ENCODE measurements around the gene CNTNAP5. TPM values are rescaled to one million over a fixed set of nuclear protein-coding genes. Genes with fewer than 3 reads are reported as not detected.

The CNTNAP5 gene
- total and polyA plus RNA-seq, 9 of the 15 experiments (the other 6 are each of a cell fraction or from before 2014, with no cell fraction given): not detected

DNA sequence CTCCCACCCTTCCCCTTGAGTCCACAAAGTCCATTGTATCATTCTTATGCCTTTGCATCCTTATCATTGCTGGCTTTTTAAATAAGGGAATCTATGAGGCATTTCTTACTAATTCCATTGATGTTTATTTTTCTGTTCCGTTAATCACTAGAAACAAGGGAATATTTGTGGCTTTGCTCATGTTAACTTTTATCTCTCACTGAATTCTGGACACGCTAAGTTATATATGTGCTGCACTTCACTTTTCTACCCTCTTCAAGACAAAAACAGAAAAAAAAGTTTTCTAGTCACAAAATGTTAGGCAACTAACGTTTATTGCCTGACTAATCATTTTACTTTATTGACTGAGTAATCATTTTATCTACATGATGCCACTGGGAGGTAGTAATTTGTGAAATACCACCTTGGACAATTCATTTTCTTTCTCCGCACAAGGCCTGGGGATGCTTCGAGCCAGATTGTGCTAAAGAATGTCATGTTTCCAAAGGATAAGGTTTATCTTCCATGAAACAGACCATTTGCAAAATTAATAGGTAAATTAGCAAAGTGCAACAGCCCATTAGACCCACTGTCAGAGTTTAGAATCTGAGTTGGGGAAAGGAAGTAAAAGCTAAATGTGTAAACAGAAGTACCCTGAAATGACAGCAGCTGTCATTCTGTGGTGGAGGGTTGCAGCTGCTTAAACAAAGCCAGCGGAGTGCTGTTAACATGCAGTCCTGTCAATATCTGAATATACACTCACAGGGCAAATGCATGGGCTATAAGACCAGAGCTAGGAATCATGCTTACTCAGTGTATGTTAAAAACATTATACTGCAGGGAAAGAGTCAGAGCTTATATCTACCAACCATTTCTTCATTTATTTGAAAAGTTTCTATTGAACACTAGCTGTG is 658.7 kb downstream of the CNTNAP5 start (continued):
- TF ChIP-seq RBBP5 (IDR thresholded peaks at IDR 0.05; ENCODE audit: borderline replicate concordance, insufficient read depth, low read length, poor library complexity, severe bottlenecking) (no peak), ZNF174 (CRISPR knock-in tag; IDR thresholded peaks at IDR 0.05) (no peak), SREBF2 (CRISPR knock-in tag; IDR thresholded peaks at IDR 0.05) (no peak), CBX2 (IDR thresholded peaks at IDR 0.05; ENCODE audit: insufficient read depth, low read length, poor library complexity, severe bottlenecking) (no peak), MEF2A (IDR thresholded peaks at IDR 0.05; ENCODE audit: control insufficient read depth, low read depth, low read length) (no peak), ZNF586 (CRISPR knock-in tag; conservative IDR thresholded peaks at IDR 0.05) (no peak), BRD9 (IDR thresholded peaks at IDR 0.05; ENCODE audit: low read depth, partially characterized antibody) (no peak)

DNA sequence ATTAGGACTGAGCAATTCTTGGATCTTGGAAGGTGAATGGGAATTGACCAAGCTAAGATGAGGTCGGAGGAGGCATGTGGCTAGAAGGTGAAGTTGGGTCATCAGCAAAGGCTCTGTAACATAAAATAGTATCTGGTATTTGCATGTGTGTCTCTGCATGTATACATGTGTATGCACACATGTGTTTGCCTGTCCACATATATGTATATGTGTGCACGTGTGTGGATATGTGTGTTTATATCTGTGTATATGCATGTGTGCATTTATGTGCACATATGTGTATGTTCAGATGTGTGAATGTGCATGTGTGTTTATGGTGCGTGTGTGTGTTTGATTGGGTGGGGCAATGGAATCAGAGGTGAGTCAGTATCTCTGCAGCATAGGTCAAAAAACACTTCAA is 664.3 kb downstream of the CNTNAP5 start:
- FAIRE-seq: no peak
- no peak overlapping the region for H3K4me3 ChIP-seq
- TF ChIP-seq GTF2F1 (IDR thresholded peaks at IDR 0.05; ENCODE audit: low read depth, low read length) (no peak), CTBP1 (IDR thresholded peaks at IDR 0.05; ENCODE audit: borderline replicate concordance) (no peak), GABPB1 (CRISPR knock-in tag; IDR thresholded peaks at IDR 0.05) (no peak), XRCC5 (IDR thresholded peaks at IDR 0.05; ENCODE audit: low read depth, low read length) (no peak), POLR2B (IDR thresholded peaks at IDR 0.05; ENCODE audit: low read depth, partially characterized antibody) (no peak), ZNF175 (CRISPR knock-in tag; IDR thresholded peaks at IDR 0.05; ENCODE audit: low read depth) (no peak), ZNF124 (CRISPR knock-in tag; IDR thresholded peaks at IDR 0.05) (no peak), SRSF7 (optimal IDR thresholded peaks at IDR 0.05; ENCODE audit: low read depth, low read length) (no peak), HNRNPL (IDR thresholded peaks at IDR 0.05; ENCODE audit: low read depth, low read length) (no peak), POLR2G (IDR thresholded peaks at IDR 0.05; ENCODE audit: low read depth, low read length) (no peak)
- TF ChIP-seq, protein P1, sequence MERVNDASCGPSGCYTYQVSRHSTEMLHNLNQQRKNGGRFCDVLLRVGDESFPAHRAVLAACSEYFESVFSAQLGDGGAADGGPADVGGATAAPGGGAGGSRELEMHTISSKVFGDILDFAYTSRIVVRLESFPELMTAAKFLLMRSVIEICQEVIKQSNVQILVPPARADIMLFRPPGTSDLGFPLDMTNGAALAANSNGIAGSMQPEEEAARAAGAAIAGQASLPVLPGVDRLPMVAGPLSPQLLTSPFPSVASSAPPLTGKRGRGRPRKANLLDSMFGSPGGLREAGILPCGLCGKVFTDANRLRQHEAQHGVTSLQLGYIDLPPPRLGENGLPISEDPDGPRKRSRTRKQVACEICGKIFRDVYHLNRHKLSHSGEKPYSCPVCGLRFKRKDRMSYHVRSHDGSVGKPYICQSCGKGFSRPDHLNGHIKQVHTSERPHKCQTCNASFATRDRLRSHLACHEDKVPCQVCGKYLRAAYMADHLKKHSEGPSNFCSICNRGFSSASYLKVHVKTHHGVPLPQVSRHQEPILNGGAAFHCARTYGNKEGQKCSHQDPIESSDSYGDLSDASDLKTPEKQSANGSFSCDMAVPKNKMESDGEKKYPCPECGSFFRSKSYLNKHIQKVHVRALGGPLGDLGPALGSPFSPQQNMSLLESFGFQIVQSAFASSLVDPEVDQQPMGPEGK (CRISPR knock-in tag; IDR thresholded peaks at IDR 0.05; ENCODE audit: borderline replicate concordance): no peak
- TF ChIP-seq, protein P2, sequence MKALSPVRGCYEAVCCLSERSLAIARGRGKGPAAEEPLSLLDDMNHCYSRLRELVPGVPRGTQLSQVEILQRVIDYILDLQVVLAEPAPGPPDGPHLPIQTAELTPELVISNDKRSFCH (CRISPR knock-in tag; IDR thresholded peaks at IDR 0.05): no peak
- TF ChIP-seq, protein P2 (tag; IDR thresholded peaks at IDR 0.05): no peak

More for the DNA sequence above, 664.3 kb downstream of the CNTNAP5 start:
- Histone ChIP-seq H2AFZ (ENCODE audit: low read depth, low read length) (no peak overlapping the region), H3K36me3 (ENCODE audit: control insufficient read depth, insufficient read depth, low read length) (no peaks in the 10 kb centered on the region), H3K4me1 (replicated peaks in 1 of 2; ENCODE audit: control insufficient read depth in 2 of 2, insufficient read depth in 2 of 2, low read length in 2 of 2) (no peaks in the 10 kb centered on the region), H3K27me3 (ENCODE audit: control insufficient read depth in 2 of 2, insufficient read depth in 2 of 2, low read length in 2 of 2) (no peaks in the 10 kb centered on the region), H3K9me1 (ENCODE audit: control insufficient read depth, insufficient read depth, low read length) (no peaks in the 10 kb centered on the region), H3K9ac (ENCODE audit: insufficient read depth in 1 of 2, low read depth in 2 of 2, low read length in 2 of 2) (no peak overlapping the region), H3K4me2 (ENCODE audit: insufficient read depth, low read length) (no peak overlapping the region), H3K27ac (ENCODE audit: extremely low read depth, low read depth, low read length) (no peak overlapping the region), H3K9me3 (replicated peaks; ENCODE audit: control insufficient read depth, insufficient read depth, low read depth, low read length) (no peaks in the 10 kb centered on the region), H3K79me2 (ENCODE audit: control insufficient read depth, insufficient read depth, low read length) (no peaks in the 10 kb centered on the region), H4K20me1 (replicated peaks; ENCODE audit: control insufficient read depth, insufficient read depth, low read length) (no peaks in the 10 kb centered on the region)
- in situ Hi-C loops (cut with MboI) (no loop called here), intact Hi-C loops (cut with micrococcal nuclease) (no loop called here)
- ChIA-PET CTCF (ENCODE audit: low intra/inter-chr PET ratio) (no interaction called here), POLR2A (no interaction called here)
- WGBS (ENCODE audit: insufficient coverage, low coverage, missing lambda C conversion rate): 0% methylated on average over 3 of the region's 3 CpGs
- DNase-seq (ENCODE audit: extremely low read depth in 1 of 4, low spot score in 3 of 4) (no peak), ATAC-seq (no peak)
- BruUV-seq (replicated peaks): no TSS peak

All from K562 (cell line).